NCI-H146 (cell line): ENCODE data around the gene YEATS4.

Source experiments
- DNase-seq: peaks from one replicate; lab custom pipeline; 2025; lab: John Stamatoyannopoulos, UW

Gene YEATS4

GRCh38 chr12:69433653-69434052 is 74.1 kb downstream of the YEATS4 start:
- no peak for DNase-seq

DNA sequence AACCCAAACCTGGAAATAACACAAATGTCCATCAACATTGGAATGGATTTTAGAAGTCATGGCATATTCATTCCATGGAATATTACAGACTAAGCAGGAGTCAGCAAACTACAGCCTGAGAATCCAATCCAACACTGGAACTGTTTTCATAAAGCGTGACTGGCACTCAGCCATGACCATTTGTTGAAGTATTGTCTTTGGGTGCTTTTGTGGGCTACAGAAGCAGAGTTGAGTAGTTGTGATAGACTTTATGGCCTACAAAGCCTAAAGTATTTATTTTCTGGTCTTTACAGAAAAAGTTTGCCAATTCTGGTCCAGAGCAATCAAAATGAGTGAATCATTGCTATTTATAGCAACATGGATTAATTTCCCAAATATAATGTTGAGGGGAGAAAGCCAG is 76.1 kb downstream of the YEATS4 start:
- no peak for DNase-seq

- no peak for DNase-seq
Observed at GRCh38 chr12:69437073-69437472, 77.5 kb downstream of the YEATS4 start.

DNA sequence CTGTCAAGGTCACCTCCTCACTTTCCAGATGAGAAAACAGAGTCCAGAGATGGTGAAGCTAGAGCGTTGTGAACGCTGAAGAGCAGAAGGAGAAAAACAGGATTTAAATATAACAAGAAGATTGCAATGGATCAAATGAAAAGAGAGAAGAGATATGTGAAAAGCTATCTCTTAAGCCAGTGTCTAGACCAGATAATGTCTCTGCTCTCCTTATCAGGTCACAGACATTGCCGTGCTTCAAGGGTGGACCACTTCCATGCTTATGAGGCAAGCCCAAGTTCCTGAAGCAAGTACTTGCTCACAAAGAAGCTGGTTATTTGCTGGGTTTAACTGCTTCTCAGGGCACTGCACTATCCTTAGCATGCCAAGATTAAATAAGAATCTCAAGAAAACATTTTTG is 79.0 kb downstream of the YEATS4 start:
- no peak for DNase-seq

GRCh38 chr12:69440016-69440415 is 80.5 kb downstream of the YEATS4 start:
- no peak for DNase-seq
